GM19193 (cell line): Measurements from ENCODE around the gene OGA.

Experiments used
- POLR2A ChIP-seq: IDR thresholded peaks from 4 replicates; pipeline ENCODE4 v1.6.1; 2011; ENCODE audit not compliant: insufficient read depth, insufficient read length; ENCODE audit errors: extremely low read depth

The OGA gene

DNA sequence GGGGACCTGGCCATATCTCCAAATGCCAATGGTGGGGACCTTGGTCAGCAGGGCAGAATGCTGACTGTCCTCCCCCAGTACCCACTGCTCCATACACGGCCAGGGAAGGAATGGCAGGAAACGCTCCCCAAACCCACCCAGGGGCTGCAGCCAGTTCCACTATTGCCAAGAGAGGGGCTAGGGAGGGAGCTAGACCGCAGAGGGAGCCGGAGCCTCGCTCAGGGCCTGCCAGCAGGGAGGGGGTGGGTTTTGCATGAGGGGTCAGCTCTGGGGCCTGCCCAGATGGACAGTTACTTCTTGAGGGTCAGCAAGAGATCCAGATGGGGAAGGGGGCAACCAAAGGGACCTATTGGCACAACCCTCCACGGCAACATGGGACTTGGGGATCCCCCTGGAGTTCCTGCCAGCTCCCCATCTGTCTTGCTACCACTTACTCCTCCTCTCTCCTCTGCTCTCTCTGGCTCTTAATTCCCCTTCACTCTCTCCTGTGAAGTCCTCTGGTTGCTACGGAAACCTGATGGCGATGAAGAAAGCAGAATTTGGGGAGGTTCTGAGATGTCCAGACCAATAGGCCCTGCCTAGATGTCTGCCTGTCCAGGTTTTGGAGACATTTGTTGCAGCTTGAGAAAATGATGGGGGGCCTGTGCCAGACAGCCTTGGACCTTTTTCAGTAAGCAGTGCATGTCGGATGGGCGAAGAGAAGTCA, 55.0 kb downstream of the OGA start:
- TF ChIP-seq POLR2A = no peak

- TF ChIP-seq POLR2A = no peak
These were observed 55.5 kb downstream of the OGA start for GRCh38 chr10:101762736-101763135.

DNA sequence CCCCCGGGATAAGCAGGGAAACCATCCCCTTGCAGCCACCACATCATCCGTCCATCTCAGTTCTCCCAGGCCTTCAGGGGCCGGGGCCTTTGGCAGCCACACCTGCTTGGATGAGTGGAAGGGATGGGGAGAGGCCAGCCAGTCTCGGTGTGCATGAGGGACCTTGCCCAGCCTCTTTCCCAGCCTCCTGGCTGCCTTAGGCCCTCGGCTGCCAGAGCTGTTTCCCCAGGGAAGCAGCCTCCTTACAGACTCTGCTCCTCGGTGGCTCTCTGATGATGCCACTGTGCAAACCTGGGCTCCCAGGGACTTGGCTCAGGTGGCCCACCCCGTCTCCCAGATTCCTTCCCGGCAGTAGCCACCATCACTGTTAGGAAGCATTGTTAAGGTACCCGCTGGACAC, 57.0 kb downstream of the OGA start:
- no peak for TF ChIP-seq POLR2A

- no peak for TF ChIP-seq POLR2A
These were observed 57.7 kb downstream of the OGA start for GRCh38 chr10:101760510-101760909.

DNA sequence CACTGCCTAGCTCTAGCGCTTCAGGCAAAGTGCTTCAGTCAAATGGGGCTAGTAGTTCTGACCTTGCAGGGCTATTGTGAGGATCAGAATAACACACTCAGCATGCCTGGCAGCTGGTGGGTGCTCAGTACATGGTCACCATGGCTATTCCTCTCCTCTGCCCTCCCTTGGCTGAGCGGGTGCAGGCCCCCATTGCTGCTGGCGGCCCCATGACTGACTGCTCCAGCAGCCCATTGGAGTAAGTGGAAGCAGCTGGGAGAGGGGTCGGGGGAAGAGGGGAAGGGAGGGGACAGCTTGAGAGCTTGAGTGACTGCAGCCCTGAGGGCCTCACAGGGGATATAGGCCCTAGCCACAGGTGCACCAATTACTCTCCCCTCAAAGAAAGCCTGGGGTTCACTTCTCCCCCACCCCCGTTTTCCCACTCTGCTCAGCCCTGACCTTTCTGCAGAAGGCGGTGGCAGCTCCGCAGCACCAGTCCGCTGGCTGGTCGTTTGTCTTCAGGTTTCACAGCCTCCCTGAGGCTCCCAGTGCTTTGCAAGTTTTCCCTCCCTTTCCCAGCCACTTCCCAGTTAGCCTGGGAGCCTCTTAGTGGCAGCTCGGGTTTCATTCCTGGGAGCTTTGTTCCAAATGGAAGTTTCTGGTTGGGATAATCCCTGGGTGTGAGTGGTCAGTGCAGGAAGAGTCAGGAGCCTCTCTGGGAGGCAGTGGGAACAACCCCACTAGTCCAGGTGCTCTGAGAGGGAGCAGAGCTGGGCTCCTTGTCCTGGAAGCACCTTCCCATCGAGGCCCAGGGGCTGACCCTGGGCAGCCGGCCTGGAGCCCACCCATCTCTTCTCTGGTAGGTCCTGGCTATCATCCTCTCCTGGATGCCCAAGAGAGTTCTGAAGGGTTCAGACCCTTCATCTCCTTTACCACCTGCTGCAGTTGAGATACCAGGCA, 58.7 kb downstream of the OGA start:
- no peak for TF ChIP-seq POLR2A

DNA sequence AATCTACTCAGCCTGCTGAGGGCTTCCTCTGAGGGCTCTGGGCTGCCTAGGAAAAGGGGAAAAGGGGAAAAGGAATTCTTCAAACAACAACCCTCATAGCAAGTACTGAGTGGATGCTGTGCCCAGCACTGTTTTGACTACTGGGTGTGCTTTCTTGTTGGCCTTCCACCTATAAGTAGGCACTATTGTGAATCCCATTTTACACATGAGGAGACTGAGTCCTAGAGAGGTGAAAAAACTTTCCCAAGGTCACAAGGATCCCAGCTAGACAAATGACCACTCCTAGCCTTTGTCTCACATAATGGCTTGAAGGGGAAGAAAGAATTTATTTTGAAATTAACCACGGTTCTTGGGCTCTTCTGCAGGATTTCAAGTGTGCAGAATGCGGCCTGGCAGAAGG, 59.4 kb downstream of the OGA start:
- no peak for TF ChIP-seq POLR2A

GRCh38 chr10:101752241-101752640, 66.0 kb downstream of the OGA start:
- TF ChIP-seq POLR2A = no peak

DNA sequence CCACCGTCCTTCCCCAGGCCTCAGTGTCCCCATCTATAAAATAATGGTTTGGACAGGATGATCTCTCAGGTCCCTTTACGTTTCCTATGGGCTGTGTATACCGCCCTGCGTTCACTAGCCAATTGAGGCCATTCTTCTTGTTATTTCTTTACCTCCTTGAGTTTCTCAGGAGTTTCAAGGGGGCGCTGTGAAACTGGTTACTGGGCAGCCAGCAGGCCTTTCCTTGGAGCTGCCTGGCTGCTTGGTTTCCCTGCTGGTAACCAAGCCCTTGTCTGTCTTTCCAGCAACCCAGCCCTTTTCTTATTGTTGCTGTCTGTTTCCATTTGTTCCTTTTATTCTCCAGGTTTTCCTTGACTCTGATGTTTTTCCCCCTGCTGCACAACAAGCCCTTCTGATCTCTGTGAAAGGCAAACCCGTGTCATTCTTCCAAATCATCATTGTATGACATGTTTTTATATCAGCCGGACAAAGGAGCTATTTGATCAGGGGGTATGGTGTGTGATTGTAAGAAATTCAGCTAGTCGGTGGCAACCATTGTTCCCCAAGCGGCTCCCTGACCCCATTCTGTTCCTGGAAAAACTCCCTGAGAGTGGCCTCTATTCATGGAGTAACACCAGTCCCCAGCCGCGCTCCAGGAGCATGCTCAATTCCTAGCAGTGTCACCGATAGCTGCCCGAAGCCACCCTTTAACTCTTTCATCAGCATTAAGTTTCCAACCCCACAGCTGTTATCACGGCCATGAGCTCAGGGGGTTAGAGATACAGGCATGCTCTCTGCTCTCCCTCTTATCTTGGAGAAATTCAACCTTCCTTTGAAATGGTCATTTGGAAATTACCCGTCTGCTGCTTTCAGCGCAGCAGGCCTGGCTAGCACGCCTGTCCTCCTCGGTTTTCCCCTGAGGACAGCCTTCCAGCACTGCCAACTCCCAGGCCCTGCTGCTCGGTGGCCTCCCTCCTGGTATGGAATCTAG, 68.9 kb downstream of the OGA start:
- no peak for TF ChIP-seq POLR2A

DNA sequence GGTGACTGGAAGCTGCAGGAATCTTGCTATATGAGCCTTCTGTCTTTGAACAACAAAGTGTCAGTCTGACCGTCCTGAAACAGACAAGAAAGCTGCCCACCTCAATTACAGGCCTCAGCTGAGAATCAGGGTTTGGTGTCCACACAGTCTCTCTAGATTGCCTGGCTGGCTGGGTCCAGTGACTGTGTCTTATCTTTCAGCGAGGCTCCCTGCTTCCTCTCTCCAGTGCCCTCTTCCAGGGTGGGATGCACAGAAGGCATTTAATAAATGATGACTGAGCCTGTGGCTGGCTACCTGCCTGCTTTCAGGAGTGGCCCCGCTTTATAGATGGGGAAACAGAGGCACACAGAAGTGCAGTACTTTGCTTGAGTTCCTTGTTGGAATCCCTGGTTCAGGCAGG, 69.7 kb downstream of the OGA start:
- TF ChIP-seq POLR2A = no peak

DNA sequence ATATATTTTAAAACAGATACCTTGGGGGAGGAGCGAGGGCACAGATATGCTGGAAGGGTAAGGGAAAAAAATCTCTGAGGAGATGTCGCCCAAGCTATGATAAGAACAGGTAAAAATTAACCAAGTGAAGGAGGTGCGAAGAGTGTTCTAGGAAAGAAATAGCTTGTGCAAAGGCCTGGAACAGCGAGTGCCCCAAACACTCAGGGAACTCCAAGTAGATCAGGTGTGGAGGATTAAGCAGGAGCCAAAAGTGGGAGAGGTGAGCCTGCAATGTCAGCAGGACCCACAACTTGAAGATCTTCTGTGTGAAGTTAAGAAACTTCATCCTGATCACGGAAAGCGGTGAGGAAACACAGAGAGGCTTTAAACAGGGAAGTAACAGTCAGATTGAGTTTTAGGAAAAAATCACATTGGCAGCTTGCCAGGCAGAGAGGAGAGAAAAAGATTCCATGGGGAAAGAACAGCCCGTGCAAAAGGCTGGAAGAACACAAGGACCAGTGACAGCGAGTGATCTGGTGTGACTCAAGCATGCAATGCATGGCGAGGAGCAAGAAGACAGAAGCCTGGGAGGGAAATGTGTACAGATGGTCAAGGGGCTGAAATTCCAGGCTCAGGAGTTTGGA, 73.1 kb downstream of the OGA start:
- no peak for TF ChIP-seq POLR2A

DNA sequence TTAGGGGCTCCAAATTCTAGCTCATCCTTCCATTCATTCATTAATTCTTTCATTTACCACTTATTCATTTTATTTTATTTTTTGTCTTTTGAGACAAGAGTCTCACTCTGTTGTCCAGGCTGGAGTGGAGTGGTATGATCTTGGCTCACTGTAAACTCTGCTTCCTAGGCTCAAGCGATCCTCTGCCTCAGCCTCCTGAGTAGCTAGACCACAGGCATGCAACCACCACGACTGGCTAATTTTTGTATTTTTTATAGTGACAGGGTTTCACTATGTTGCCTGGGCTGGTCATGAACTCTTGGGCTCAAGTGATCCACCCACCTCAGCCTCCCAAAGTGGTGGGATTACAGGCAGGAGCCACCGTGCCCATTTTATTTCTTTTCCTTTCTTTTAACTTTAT, 74.0 kb downstream of the OGA start:
- no peak for TF ChIP-seq POLR2A

DNA sequence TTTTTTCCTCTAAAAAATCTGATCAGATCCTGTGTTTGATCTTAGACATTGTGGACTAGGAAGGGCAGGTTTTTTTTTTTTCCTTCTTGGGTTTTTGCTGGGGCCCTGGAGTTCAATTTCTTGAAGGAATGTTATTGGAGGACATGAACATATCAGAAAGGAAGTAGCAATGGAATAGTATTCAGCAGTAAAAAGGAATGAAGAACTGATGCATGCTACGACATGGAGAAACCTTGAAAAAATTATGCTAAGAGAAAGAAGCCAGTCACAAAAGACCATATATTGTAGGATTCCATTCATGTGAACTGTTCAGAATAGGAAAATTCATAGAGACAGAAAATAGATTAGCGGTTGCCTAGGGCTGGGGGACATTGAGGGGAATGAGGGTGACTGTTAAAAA, 76.3 kb downstream of the OGA start:
- no peak for TF ChIP-seq POLR2A

- no peak for TF ChIP-seq POLR2A
These were observed 81.6 kb downstream of the OGA start for GRCh38 chr10:101736666-101737065.
